G401.6 (cell line): ENCODE measurements around the gene PM20D2.
A peak's percentile ranks its signal among the peaks of the same experiment; 100 is the strongest.

Experiments
- FAIRE-seq: peaks from 2 replicates; lab custom pipeline; 2012; peaks lifted over from hg19 to GRCh38; lab: Jason Lieb, UNC

Gene PM20D2

DNA sequence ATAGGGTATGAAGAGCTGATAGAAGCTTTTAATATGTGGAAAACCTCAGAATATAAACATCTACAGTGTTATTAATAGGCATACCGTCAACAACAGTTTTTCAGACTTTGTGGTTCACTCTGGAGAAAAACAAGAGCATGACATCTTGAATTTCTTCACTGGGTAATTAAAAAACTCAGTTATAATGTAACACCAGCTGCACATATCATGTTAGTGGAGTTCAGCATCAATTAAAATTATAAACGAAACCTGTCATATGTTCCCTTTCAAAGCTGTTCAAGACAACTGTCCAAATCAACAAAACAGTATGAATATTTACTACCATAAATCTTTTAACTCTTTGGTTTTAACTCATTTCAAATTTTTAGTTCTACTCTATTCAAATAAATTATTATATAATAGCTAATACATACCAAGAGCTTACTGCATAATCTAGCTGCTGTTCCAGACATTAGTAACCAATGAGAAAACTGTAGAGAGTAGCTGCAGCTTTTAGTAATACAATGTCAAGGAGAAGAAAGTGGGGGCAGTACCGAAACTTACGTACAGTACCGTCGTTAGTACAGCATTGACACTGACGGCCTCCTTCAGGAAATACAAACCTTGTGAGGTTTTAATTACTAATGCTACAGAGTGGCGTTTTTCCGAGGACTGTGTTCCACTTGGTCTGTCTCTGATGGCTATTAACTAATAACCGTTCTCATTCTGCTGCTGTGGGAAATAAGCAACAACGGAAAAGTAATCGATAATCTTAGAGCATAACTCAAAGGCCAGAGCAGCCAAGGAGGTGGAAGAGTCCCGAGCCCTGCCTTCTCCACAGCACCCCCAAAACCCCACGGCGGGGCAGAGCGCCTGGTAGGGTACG, 532 bp upstream of the PM20D2 start:
- peak; percentile 92 for FAIRE-seq

DNA sequence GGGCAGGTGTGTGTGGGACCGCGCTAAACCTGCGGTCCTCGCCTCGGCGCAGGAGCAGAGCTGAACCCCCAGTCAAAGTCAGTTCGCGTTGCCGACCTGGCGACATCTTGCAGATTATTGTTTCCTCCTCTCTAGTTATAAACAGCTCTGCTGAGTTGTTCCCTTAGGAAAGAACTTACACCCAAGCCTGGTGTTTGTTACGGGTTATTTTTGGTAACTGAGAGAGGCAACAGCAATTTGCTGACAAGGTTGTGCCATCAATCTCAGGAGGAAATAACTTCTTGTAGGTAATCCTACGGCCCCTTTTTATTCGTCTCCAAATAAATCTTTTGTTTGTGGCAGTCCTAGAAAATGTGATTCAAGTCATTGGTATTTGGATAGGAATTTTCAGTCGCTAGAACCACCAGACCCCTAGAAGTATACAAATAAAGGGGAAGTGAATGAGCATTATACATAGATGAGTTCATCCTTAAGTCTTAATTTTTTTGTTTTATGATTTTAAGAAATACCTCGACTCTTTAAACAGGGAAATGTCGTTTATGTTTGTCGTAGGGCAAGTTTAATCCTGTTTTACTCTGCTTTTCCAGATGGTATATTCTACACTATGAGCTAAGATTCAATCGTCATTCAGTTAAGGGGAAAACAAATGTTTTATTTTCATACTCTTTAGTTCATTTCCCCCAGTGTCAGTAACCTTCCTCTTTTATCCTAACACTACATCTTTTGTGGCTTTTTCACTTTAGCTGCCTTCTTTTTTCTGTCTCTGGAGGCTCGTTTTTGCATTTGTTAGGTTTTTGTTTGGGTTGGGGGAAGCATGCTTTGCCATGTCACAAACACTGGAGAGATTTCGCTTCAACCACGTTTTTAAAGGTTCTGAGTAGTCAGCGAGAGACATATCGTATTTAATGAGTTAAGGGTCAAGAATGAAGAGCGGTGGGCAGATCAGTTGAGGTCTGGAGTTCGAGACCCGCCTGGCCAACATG, 1.2 kb downstream of the PM20D2 start:
- FAIRE-seq: peak; percentile 97

DNA sequence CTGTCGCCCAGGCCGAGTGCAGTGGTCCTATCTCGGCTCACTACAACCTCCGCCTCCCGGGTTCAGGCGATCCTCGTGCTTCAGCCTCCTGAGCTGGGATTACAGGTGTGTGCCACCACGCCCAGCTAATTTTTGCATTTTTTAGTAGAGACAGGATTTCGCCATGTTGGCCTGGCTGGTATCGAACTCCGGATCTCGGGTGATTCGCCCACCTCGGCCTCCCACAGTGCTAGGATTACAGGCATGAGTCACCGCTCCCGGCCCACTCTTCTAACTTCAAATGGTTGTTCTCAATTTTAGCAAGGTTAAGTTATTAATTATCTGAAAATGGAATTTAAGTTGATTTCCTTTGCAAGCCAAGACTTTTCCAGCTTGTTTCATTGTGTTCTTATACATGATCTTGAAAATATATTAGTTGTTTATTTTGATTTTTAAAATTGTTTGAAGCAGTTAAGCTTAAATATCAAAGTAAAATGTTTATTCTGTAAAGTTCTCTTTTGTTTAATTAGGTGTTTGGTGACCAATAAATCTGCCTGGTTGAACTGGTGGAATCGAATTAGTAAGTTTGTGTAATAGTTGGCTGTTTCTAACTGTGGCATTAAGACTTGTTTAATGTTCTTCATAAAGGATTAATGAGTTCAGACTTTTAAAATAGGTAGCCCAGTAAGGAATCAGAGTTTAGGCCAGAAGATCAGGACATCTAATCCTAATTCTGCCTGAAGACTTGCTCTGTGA, 2.3 kb downstream of the PM20D2 start:
- FAIRE-seq: peak; percentile 90

DNA sequence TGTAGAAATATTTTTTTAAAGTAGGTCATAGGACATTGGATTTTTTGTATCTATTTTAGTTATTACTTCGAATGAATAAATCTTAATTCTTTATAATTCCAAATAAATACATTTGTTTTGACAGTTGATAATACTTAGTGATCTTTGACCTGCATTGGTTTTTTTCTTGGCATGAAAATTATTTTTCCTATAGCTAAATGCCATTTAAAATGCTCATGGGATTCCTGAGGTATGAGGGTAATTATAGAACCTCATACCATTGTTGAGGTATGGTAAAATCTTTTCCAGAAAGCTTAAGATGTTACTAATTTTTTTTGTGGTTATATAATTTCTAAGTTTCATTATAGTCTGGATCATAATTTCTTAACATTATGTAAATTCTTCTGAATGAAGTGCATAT, 8.3 kb downstream of the PM20D2 start:
- FAIRE-seq: peak; percentile 45

DNA sequence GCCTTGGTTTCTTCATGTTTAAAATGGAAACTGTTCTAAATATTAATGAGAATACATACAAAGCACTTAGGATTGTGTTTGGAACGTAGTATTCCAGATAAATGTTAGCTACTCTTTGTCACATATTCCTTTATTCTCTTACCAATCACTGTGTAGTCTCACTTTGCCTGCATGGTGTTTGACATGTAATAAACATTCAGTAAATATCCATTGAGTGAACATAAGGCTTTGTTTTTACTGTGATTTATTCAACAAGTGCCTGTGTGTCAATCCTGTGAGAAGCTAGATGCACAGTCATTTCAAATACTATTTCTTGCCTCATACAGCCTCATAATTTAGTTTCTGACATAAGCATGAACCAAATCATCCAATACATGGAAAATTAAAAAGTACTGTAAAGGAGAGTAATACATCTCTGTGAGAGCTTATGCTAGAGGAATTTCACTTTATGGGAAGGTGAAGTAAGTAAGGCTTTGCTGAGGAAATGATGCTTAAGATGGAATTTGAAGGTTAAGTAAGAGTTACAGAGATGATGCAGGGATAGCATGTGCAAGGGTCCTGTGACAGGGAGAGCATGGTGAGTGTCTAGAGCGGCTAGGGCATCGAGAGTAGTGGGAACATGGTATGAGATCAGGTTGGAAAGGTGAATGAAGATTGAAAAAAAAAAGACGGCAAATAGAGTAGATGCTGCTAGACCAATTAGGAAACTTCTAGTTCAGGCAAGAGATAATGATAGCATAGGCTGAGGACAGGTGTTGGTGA, 14.7 kb downstream of the PM20D2 start:
- no peak for FAIRE-seq

DNA sequence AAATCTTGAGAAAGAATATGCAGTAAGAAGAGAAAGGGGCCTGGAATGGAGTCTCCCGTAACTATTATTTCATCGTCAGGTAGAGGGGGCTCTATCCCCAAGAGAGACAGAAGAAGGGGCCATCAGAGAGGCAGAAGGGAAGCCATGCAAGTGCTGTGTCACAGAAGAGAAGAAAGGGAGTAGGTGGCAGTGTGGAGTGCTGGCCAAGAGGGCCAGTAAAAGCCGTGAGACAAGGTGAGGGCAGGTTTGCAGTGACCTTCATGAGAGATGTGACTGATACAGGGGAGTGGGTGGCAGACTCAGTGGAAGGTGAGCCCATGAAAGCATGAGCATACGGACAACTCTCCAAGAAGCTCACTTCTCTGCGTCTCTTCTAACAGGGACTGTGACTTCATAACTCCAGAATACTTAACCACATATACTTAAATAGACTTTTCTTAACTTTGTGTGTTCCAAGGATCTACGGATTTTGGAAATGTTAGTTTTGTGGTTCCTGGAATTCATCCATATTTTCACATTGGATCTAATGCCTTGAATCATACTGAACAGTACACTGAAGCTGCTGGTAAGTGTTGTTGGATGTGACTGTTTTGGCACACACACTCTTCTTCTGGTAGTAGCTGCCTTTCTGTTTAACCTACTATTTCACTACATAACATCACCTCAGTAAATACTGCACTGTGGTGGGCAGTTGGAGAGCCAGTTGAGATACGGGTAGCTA, 15.6 kb downstream of the PM20D2 start:
- FAIRE-seq: no peak

DNA sequence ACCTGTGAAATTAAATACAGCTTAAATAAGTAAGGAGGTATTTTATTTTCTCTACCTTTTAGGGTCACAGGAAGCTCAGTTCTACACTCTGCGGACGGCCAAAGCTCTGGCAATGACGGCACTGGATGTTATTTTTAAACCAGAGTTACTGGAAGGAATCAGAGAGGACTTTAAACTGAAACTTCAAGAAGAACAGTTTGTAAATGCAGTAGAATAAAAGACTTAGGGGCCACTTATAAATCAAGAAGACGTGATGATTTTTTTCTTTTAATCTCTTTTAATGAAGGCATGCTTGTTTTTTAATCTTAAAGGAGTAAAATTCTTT, 16.2 kb downstream of the PM20D2 start:
- FAIRE-seq: no peak

DNA sequence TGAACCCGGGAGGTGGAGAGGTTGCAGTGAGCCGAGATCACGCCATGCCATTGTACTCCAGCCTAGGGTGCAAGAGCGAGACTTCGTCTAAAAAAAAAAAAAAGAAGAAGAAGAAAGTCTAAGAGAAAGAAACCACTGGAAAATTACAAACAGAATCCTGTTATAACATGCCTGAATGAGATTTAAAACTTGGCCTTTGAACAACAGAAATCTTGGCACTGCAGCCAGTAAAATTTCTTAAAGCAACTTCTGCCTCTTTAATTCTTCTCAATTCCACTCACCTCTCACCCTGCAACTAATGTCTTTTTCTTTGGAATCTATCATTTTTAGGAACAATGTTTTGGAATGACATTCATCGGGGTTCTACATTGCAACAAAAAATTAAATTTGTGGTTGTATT, 26.3 kb downstream of the PM20D2 start:
- FAIRE-seq: no peak

DNA sequence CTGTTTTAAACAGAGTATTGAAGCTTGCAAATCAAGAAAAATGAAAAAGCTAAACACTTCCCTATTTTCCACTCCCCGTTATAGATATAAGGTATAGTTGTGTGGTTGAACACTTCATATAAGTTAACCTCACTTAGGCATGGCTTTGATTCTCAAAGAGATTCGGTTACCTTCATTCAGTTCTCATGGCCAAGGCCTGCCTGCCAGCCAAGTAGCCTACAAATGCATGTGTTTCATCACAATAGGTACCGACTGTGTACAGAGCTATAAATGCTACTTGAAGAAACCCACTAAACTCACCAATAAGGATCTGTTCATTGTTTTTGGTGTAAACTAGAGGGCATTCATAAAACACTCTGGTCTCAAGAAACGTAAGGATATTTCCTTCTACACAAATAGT, 27.8 kb downstream of the PM20D2 start:
- FAIRE-seq: no peak

DNA sequence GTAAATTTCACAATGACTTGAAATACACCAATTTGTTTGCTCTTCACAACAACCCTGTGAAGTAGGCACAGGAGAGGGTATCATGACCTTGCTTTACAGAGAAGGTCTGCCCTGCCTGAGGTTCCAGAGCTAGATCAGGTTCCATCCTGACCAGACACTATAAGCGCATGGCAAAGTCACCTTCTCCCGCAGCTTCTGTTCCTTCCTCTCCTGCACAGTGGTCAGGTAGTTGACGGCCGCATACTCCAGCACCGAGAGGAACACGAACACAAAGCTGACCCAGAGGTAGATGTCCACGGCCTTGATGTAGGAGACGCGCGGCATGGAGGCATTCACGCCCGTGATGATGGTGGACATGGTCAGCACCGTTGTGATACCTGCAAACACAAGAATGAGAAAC, 34.3 kb downstream of the PM20D2 start:
- FAIRE-seq: no peak

DNA sequence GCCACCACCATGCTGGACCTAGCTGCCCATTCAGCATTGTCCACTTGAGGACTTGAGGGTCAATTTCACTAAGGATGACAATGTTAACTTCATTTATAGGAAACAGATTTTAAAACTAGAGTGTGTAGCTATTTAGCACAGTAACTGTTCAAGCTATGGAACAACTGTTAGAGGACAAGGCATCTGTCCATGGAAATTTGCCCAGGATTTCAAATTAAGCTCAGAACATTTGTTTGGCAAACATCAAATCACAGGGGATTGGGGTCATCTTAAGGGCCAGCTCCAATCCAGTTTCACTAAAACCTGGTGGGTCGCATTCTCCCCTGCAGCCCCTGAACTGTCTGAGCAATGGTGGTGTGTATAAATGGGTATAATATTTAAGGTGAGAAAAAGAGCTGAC, 35.1 kb downstream of the PM20D2 start:
- no peak for FAIRE-seq

DNA sequence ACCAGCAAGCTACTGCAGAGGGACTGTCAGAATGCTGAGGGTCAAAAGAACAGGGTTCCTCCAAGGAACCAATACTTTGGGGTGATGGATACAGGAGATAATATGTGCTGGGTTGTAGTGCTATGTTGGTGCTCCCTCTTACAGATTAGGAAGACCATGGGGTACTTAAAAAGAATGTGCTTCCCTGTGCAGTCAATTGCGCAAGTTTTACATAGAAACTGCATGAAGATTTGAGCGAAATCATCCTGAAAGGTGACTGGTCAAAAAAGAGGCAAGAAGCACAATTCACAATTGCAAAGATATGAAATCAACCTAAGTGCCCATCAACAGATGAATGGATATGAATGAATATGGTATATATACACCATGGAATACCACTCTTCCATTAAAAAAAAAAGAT, 37.4 kb downstream of the PM20D2 start:
- FAIRE-seq: no peak

DNA sequence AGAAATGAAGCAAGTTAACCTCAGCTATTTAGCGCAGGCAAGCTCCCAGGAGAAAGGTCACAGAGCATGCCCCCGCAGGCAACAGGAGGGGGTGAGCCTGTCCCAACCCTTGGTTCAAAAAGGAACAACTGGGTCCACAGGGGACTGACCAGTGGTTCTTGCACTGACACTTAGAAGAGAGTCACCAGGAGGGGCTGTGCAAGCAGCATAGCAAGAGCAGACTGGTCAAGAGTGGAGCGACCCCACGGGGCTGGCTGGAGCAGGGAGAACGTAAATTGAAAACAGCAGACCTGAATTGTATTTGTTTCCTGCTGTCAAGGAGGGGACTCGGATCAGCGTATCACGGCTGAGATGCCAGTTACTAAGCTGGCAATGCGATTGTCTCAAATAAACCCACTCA, 38.5 kb downstream of the PM20D2 start:
- FAIRE-seq: no peak

DNA sequence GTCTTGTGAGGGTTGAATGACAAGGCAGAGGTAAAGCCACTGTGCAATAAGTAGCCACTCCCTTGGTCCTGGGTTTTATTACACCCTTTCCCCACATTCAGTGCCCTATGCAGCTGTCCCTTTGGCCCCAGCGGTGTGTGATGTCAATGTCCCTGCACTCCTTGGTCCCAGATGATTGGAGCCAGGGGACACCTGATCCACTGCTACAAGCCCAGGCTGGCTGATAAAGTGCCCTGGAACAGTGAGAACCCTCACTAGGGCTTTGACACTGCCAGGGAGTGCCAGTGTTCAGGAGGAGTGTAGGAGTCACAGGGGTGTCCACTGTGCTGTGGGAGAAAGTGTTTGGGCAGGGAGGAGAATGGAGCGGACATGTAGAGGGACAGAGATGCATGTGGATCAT, 40.9 kb downstream of the PM20D2 start:
- FAIRE-seq: no peak

DNA sequence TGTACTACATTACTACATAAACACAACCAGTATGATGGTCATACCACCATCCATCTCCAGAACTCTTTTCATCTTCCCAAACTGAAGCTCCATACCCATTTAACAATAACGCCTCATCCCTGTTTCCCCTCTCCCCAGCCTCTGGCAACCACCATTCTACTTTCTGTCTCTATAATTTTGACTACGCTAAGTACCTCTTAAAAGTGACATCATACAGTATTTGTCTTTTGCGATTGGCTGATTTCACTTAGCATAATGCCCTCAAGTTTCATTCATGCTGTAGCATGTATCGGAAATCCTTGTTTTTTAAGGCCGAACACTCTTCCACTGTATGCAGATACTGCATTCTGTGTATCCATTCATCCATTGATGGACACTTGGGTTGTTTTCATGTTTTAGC, 41.6 kb downstream of the PM20D2 start:
- FAIRE-seq: no peak

DNA sequence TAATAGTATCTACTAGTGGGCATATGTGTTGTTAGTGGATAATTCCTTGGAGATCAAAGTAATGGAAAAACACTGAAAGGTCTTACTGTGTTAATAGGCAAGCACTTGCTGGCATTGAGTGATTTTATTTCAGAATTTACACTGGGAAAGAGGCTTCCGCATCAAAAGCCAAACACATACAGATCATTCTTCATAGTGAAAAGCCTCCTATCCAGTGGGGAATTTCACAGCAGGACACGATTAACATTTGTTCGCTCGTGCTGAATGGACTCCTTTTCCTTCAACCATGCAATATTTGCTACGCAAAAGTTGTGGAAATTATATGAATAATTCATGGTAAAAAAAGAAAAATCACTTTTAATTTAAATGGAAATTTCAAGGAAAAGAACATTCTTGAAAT, 44.9 kb downstream of the PM20D2 start:
- no peak for FAIRE-seq

DNA sequence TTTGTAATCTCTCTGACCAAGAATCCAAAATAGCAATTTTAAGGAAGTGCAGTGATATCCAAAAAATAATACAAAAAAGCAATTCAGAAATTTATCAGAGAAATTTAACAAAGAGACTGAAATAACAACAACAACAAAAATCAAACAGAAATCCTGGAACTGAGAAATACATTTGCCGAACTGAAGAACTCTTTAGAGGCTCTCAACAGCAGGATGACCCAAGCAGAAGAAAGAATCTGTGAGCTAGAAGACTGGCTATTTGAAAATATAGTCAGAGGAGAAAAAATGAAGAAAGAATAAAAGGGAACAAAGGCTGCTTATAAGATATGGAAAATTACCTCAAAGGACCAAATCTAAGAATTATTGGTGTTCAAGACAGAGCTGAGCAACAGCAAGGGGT, 48.7 kb downstream of the PM20D2 start:
- no peak for FAIRE-seq

DNA sequence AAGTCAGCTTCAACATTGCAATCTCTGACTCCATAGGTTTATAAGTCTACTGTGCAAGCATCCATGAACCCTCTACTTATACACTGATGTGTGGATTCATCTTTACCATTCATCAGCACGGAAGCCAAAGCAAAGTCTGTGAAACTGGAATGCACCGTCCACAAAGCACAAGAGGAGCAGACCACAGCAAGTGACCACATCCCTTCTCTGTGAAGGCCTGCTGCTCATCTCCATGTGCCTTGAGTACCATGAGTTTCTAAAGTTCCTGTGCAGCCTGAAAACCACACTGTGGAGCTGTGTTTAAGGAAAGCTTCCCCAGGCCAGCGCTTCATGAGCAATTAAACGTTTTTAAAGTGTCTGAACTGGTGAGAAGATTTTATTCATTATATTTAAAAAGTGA, 51.3 kb downstream of the PM20D2 start:
- no peak for FAIRE-seq

DNA sequence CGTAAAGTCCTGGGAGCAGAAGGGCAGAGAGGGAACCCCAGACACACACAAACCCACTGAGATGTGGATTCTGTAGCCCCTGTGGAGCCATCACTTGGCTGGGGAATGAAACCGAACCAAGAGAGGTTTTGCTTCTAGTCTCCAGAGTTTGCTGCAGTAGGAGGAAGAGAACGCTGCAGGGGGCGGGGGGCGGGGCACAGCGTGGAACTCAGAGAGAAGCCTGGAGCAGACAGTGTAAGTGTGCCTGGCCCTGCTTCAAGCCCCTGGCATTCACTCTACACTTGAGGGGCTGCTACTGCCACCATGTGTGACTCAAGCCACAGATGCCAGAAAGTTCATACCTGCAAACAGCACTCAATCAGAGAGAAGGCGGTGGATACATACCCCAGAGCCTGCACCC, 52.4 kb downstream of the PM20D2 start:
- no peak for FAIRE-seq

DNA sequence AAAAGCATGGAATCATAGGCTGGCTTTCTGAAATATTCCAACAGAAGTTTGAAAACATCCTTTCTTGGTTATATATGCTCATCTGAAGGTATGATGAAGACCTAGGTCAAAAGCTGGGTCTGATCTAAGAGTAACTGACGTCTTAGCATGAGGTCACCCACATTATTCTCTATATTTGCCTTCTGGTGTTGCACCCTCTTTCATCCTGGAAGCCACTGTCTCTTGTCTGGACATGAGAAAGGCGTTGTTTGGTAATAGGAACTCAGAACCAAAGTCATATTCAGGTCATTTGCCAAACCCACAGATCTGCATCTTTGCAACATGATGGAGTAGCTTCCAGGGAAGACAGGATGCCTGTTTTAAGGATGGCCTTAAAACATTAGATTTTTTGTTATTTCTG, 53.7 kb downstream of the PM20D2 start:
- FAIRE-seq: no peak

DNA sequence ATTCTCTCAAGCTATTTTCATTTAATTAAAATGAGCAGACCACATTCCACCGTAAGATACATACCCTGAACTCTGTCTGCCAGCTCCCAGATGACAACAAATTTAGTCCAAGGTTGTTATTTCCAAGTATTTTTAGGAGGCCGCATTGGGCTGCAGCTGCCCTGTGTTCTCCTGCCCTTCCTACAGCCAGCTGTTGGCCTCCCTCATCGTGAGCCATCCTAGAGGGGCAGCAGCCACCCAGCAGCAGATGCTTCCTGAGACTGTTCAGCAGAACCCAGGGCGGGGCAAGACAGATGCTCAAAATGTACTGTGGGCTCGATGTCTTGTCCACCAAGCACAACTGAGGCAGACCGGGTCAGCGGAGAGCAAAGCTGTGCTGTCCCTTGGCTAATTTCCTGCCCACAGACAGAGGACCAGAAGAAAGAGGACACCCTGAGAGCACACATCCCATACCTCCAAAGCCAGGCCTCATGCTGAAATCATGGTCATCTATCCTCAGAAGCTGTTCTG, 54.9 kb downstream of the PM20D2 start:
- no peak for FAIRE-seq
